Activated CD4-positive, CD25-positive, alpha-beta regulatory T cell treated with anti-CD3 and anti-CD28 coated beads, Interleukin-2, amount 50 U/mL, for 16 hours (primary cell): ENCODE results near the gene SMG6.
"Not testable (repeated sequence)": the region's sequence is repeated elsewhere in the genome, so short reads cannot be mapped to it uniquely, and the experiment has no call there.

Experiments used
- DNase-seq: peaks from one replicate; pipeline ENCODE4 v3.0.0-alpha.2; 2020; ENCODE audit warnings: low read depth, low spot score

SMG6 gene

DNA sequence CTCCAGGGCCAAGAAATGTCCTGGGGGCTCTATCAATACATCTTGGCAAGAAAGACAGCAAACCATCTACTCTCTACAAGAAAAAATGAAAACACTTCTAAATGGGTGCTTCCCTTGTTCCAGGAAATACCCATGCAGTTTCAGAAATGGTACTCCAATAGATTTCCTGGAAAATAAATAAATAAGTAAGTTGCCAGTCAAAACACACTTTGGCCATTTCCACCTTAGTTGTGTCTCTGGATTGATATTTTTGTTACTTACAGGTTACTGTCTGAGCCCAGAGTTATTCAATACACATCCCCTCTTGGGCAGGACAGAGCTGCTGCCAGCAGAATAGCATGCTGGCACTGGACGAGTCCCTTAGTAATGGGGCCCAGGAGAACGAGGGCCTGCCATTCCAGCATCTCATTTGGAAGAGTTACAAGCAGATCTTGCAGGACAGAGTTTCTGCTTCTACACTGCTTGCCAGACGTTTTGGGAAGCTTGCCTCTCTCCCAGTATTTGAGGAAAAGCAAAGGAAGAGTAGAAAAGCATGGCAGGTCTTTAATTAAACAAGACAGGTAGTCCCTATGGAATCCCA lies 100.5 kb downstream of the SMG6 start:
- DNase-seq = no peak

GRCh38 chr17:2202302-2202995 lies 101.1 kb downstream of the SMG6 start:
- no peak for DNase-seq

GRCh38 chr17:2199386-2199785 lies 104.2 kb downstream of the SMG6 start:
- DNase-seq = not testable (repeated sequence)

DNA sequence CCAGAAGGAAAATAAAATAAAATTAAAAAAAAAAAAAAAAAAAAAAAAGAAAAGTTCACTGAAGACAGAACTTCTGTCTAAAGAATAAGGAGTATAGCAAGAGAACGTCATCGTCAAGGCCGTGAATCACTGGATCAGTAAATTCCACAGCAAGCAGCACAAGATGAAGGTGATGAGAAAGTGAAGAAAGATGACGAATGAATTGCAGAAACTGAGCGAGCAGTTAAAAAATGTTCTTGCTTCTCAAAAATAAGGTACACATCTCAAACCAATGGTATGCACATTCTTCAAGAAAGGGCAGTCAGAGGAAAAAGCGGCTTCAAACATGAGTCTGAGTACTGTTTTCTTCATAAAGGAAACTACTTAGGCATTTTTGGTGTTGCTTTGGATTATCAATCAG lies 104.7 kb downstream of the SMG6 start:
- no peak for DNase-seq

- no peak for DNase-seq
Observed at GRCh38 chr17:2197271-2197670, 106.3 kb downstream of the SMG6 start.

DNA sequence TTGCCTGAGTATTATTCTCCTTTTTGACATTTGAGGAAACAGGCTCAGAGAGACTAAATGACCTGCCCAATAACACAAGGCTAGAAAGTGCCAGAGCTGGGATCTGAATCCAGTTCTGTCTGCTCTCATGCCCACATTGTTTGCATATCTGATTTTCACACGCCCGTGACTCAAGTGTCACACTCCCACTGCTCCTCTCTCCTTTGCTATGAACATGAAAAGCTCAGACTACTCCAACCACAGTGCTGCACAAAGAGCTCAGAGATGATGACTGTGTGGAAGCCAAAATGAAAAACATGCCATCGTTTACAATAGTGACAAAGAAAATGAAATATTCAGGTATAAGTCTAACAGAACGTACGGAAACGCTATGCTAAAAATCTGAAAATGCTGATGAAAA lies 107.9 kb downstream of the SMG6 start:
- DNase-seq = no peak

DNA sequence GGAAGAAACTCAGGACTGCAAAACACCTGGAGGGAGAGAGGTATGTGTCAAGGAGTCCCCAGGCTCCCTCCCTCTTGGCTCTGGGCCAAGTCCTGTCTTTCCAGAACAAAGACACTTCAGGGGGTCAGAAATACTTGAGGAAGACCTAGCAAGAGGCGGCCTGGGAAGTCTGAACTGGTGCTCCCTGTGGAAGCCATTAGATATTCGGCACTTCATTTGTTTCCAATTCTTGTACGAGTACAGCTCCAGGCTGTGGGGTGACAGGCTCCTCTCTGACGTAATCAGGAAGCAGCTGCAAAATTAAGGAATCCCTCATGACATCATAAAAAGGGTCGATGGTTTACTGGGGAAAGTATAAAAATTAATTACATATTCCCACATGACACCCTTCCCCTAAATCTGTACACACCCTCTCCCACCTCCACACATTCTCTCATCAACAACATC lies 108.7 kb downstream of the SMG6 start:
- no peak for DNase-seq

- DNase-seq = no peak
Observed at GRCh38 chr17:2192367-2193057, 111.1 kb downstream of the SMG6 start.

DNA sequence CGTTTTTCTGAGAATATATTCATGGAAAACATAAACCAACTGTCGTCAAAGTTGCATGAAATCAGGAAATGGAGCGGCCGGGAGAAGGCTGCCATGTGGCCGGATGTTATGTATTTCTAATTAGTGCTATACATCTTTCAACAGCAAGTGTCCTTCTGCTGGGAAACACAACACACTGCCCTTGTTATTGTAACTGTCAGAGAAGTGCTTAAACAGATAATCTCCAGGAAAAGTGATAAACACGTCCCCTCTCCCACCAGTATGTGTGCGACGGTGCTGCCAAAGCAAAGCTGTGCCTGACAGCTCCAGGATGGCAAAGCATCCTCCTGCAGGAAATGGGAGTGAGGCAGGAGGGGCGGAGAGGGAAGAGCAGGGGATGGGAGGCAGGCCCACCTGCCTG lies 111.8 kb downstream of the SMG6 start:
- no peak for DNase-seq

DNA sequence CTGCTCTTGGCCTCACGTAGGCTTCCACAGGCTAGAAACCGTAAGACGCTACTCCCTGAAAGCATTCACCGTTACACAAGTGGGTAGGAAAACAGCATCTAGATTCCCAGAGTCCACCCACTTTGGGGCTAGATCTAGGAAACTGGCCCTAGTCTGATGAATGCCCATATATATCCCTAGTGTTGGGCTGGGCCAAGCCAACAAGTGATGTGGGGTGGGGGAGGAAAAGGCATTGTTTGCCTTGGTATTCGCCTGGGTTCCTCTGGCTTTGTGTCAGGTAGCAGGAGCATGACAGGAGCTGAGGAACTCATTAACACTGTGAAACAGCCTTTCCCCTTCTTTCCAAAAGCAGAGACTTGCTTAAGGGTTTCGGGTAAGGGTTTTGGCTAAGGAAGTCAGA lies 112.4 kb downstream of the SMG6 start:
- no peak for DNase-seq

GRCh38 chr17:2190014-2190413 lies 113.6 kb downstream of the SMG6 start:
- no peak for DNase-seq

GRCh38 chr17:2188971-2189630 lies 114.5 kb downstream of the SMG6 start:
- DNase-seq = no peak

DNA sequence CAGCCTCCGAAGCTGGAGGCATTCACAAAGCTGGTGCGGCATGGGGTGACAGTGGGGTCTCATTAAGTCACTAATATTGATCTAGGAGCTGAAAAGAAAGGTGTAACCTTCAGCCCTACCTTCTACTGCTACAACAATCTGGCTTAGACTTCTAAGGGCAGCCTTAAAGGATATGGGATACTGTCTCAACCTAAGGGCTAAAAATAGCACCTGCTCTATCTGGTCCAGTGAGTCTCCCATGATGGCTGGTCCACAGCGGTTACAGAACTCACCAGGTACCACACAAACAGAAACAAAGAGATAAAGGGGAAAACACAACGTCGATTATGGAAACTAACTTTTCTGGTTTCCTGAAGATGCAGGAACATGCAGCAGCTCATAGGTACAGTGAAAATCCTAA lies 115.8 kb downstream of the SMG6 start:
- DNase-seq = no peak

GRCh38 chr17:2186937-2187336 lies 116.6 kb downstream of the SMG6 start:
- DNase-seq = no peak

GRCh38 chr17:2184993-2185931 lies 118.3 kb downstream of the SMG6 start:
- no peak for DNase-seq

GRCh38 chr17:2183346-2183745 lies 120.2 kb downstream of the SMG6 start:
- DNase-seq = no peak

- DNase-seq = no peak
Observed at GRCh38 chr17:2181897-2182448, 121.6 kb downstream of the SMG6 start.

DNA sequence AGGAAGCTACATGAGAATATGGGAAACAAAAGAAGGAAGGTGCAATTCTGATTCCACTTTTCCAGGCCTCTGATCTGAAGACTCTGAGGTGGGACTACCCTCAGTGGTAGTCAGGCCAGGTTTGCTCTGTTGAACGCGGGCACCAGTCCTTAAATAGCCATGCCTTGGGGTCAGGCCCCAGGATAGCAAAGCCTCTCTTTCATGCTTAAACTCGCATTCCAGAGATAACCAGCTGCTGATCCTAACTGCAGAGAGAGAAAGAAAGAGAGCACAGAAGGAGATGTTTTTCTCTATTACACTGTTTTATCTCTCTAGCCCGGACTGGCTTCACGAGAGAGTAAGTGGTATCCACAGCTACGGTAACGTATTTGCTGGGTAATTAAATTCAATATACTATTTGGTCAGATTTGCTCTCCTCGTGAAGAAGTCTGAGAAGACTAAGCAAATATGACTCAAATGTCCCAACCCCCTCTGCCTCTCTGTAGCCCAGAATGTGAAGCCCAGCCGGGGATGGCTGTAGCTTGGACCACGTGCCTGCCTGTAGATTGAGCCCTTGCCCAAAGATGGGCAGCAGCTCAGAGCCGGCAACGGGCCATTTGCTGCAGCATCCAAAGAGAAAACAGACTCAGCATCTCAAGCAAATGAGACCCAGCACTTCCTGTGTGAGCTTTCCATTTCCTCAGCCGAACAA lies 122.2 kb downstream of the SMG6 start:
- no peak for DNase-seq

- DNase-seq = no peak
Observed at GRCh38 chr17:2180768-2181167, 122.8 kb downstream of the SMG6 start.

- DNase-seq = no peak
Observed at GRCh38 chr17:2179615-2180295, 123.8 kb downstream of the SMG6 start.
